GM12865 (cell line): ENCODE results near the gene HNMT.
"Not testable (repeated sequence)": the region's sequence is repeated elsewhere in the genome, so short reads cannot be mapped to it uniquely, and the experiment has no call there.

Experiments used
- DNase-seq: peaks from one replicate; pipeline ENCODE4 v3.0.0; 2010; ENCODE audit warnings: low read depth
- H3K4me3 ChIP-seq: 2 replicates; pipeline ENCODE4 v1.5.1; 2011; ENCODE audit warnings: mild to moderate bottlenecking, low read depth, low read length, control low read depth
- TF ChIP-seq, protein P1 (sequence below): IDR thresholded peaks from 2 replicates; pipeline ENCODE4 v1.5.1; 2011; ENCODE audit warnings: low read length, control low read depth, low read depth, inconsistent platforms; ENCODE audit not compliant: insufficient read depth; ENCODE audit errors: missing control alignments

Gene HNMT

GRCh38 chr2:138035608-138036217 lies 71.4 kb downstream of the HNMT start:
- H3K4me3 ChIP-seq, result no peak overlapping the region
- no peak for DNase-seq
- TF ChIP-seq, protein P1, sequence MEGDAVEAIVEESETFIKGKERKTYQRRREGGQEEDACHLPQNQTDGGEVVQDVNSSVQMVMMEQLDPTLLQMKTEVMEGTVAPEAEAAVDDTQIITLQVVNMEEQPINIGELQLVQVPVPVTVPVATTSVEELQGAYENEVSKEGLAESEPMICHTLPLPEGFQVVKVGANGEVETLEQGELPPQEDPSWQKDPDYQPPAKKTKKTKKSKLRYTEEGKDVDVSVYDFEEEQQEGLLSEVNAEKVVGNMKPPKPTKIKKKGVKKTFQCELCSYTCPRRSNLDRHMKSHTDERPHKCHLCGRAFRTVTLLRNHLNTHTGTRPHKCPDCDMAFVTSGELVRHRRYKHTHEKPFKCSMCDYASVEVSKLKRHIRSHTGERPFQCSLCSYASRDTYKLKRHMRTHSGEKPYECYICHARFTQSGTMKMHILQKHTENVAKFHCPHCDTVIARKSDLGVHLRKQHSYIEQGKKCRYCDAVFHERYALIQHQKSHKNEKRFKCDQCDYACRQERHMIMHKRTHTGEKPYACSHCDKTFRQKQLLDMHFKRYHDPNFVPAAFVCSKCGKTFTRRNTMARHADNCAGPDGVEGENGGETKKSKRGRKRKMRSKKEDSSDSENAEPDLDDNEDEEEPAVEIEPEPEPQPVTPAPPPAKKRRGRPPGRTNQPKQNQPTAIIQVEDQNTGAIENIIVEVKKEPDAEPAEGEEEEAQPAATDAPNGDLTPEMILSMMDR, result no peak

DNA sequence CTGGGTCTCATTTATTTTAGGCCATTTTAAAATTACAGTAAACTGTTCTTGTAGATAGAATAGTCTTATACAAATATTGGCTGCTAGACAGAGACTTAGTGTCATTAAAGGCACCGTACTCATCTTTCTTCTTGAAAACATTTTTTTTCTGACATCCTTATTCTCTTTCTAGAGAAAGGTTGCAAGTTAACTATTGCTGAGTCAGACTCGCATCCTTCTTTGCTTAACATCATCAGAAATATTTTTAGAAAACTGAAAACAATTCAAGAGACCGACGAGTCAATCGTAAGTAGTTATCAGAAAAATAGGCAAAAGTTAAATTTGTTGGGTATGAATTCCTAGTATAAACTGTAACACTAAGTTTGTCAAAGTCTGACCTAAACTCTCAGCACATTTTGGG lies 72.2 kb downstream of the HNMT start:
- H3K4me3 ChIP-seq, result no peak overlapping the region
- TF ChIP-seq, protein P1, result no peak
- no peak for DNase-seq

- TF ChIP-seq, protein P1, result no peak
- no peak for DNase-seq
- no peak overlapping the region for H3K4me3 ChIP-seq
Measured at GRCh38 chr2:138037090-138037489, 72.8 kb downstream of the HNMT start.

GRCh38 chr2:138040616-138041015 lies 76.3 kb downstream of the HNMT start:
- TF ChIP-seq, protein P1, result no peak
- DNase-seq, result no peak
- no peak overlapping the region for H3K4me3 ChIP-seq

GRCh38 chr2:138042311-138042710 lies 78.0 kb downstream of the HNMT start:
- TF ChIP-seq, protein P1, result no peak
- DNase-seq, result no peak
- no peak overlapping the region for H3K4me3 ChIP-seq

DNA sequence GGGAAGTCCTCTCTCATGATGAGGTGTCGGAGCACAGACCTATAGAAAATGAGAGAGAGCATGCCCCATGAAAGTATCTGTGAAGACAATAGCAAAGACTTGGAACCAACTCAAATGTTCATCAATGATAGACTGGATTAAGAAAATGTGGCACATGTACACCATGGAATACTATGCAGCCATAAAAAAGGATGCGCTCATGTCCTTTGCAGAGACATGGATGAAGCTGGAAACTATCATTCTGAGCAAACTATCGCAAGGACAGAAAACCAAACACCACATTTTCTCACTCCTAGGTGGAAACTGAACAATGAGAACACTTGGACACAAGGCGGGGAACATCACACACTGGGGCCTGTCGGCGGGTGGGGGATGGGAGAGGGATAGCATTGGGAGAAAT lies 79.3 kb downstream of the HNMT start:
- DNase-seq, H3K4me3 ChIP-seq: not testable (repeated sequence)

DNA sequence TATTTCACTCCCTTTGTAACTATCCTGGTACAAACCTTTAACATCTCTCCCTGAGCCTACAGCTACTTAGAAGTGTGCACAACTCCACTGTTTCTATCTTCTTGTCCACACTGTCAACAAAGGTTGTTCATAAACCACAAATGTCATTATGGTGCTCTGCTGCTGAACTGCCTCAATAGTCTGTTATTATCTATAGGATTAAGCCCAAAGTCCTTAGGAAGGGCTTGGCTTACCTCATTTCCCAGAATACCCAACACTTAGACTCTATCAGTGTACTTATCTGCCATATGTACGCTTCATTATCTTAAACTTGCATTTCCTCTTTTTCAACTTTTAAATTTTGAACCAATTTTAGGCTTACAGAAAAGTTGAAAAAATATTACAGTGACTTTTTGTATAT lies 94.2 kb downstream of the HNMT start:
- H3K4me3 ChIP-seq, result no peak overlapping the region
- TF ChIP-seq, protein P1, result no peak
- no peak for DNase-seq
